Measurements from ENCODE around the gene TOR2A.

Gene TOR2A

GRCh38 chr9:127744398-127745110 lies 9.5 kb upstream of the TOR2A start:
- no peak for DNase-seq (ENCODE audit: low read depth in 1 of 2, low spot score in 1 of 2)

- DNase-seq (ENCODE audit: low read depth in 1 of 2, low spot score in 1 of 2), result no peak
These were observed 7.5 kb upstream of the TOR2A start for GRCh38 chr9:127742435-127743088.

GRCh38 chr9:127741831-127742434 lies 6.8 kb upstream of the TOR2A start:
- no peak for DNase-seq (ENCODE audit: low read depth in 1 of 2, low spot score in 1 of 2)

- DNase-seq (ENCODE audit: low read depth in 1 of 2, low spot score in 1 of 2), result no peak
These were observed 4.7 kb upstream of the TOR2A start for GRCh38 chr9:127739614-127740330.

GRCh38 chr9:127738666-127739065 lies 3.6 kb upstream of the TOR2A start:
- no peak for DNase-seq (ENCODE audit: low read depth in 1 of 2, low spot score in 1 of 2)

- no peak for DNase-seq (ENCODE audit: low read depth in 1 of 2, low spot score in 1 of 2)
These were observed 564 bp upstream of the TOR2A start for GRCh38 chr9:127735530-127736185.

- no peak for DNase-seq (ENCODE audit: low read depth in 1 of 2, low spot score in 1 of 2)
These were observed 797 bp downstream of the TOR2A start for GRCh38 chr9:127734247-127734746.

- DNase-seq (ENCODE audit: low read depth in 1 of 2, low spot score in 1 of 2), result no peak
These were observed 1.5 kb downstream of the TOR2A start for GRCh38 chr9:127733614-127734013.

- no peak for DNase-seq (ENCODE audit: low read depth in 1 of 2, low spot score in 1 of 2)
These were observed 2.6 kb downstream of the TOR2A start for GRCh38 chr9:127732444-127732843.

GRCh38 chr9:127731938-127732337 lies 3.2 kb downstream of the TOR2A start:
- DNase-seq (ENCODE audit: low read depth in 1 of 2, low spot score in 1 of 2), result no peak

GRCh38 chr9:127730799-127731410 lies 4.2 kb downstream of the TOR2A start:
- no peak for DNase-seq (ENCODE audit: low read depth in 1 of 2, low spot score in 1 of 2)

GRCh38 chr9:127730262-127730661 lies 4.8 kb downstream of the TOR2A start:
- DNase-seq (ENCODE audit: low read depth in 1 of 2, low spot score in 1 of 2), result no peak

- no peak for DNase-seq (ENCODE audit: low read depth in 1 of 2, low spot score in 1 of 2)
These were observed 5.4 kb downstream of the TOR2A start for GRCh38 chr9:127729522-127730256.

GRCh38 chr9:127728808-127729207 lies 6.3 kb downstream of the TOR2A start:
- no peak for DNase-seq (ENCODE audit: low read depth in 1 of 2, low spot score in 1 of 2)

- DNase-seq (ENCODE audit: low read depth in 1 of 2, low spot score in 1 of 2), result no peak
These were observed 8.2 kb downstream of the TOR2A start for GRCh38 chr9:127726871-127727270.

GRCh38 chr9:127724012-127724411 lies 11.1 kb downstream of the TOR2A start:
- no peak for DNase-seq (ENCODE audit: low read depth in 1 of 2, low spot score in 1 of 2)

- DNase-seq (ENCODE audit: low read depth in 1 of 2, low spot score in 1 of 2), result no peak
These were observed 11.7 kb downstream of the TOR2A start for GRCh38 chr9:127723444-127723843.

- DNase-seq (ENCODE audit: low read depth in 1 of 2, low spot score in 1 of 2), result no peak
These were observed 12.1 kb downstream of the TOR2A start for GRCh38 chr9:127723013-127723412.

- no peak for DNase-seq (ENCODE audit: low read depth in 1 of 2, low spot score in 1 of 2)
These were observed 12.9 kb downstream of the TOR2A start for GRCh38 chr9:127722055-127722745.
